H9 (cell line): ENCODE data around the gene ARHGAP25. TPM values are rescaled to one million over a fixed set of nuclear protein-coding genes. Genes with fewer than 3 reads are reported as not detected.

Experiments
- DNase-seq: peaks from one replicate; pipeline ENCODE4 v3.0.0-alpha.2; 2017
- H2AFZ ChIP-seq: one replicate; pipeline ENCODE4 v1.6.1; 2013; ENCODE audit warnings: mild to moderate bottlenecking, low read length, control low read depth, moderate library complexity
- H2AK5ac ChIP-seq: 2 replicates; pipeline ENCODE4 v1.6.1; 2013; ENCODE audit warnings: low read length, control low read depth, mixed read lengths; ENCODE audit not compliant: insufficient read length
- H2BK120ac ChIP-seq: one replicate; pipeline ENCODE4 v1.6.1; 2013; ENCODE audit warnings: low read depth, mild to moderate bottlenecking, low read length, control low read depth, inconsistent platforms; ENCODE audit not compliant: poor library complexity, severe bottlenecking
- H2BK12ac ChIP-seq: 2 replicates; pipeline ENCODE4 v1.6.1; 2013; ENCODE audit warnings: low read length, control low read depth, mixed read lengths, low read depth; ENCODE audit not compliant: insufficient read length
- H2BK15ac ChIP-seq: 2 replicates; pipeline ENCODE4 v1.6.1; 2013; ENCODE audit warnings: low read depth, low read length, control low read depth
- H2BK20ac ChIP-seq: one replicate; pipeline ENCODE4 v1.6.1; 2013; ENCODE audit warnings: low read depth, mild to moderate bottlenecking, low read length, control low read depth, inconsistent platforms; ENCODE audit not compliant: poor library complexity, severe bottlenecking
- H2BK5ac ChIP-seq: 2 replicates; pipeline ENCODE4 v1.6.1; 2013; ENCODE audit warnings: low read length, control low read depth, mixed read lengths; ENCODE audit not compliant: insufficient read length
- H3K14ac ChIP-seq: 2 replicates; pipeline ENCODE4 v1.6.1; 2013; ENCODE audit warnings: low read length, control low read depth; ENCODE audit not compliant: insufficient read depth
- H3K18ac ChIP-seq: 2 replicates; pipeline ENCODE4 v1.6.1; 2013; ENCODE audit warnings: low read depth, mild to moderate bottlenecking, mixed read lengths, low read length, control low read depth; ENCODE audit not compliant: insufficient read length
- H3K23ac ChIP-seq: 2 replicates; pipeline ENCODE4 v1.6.1; 2013; ENCODE audit warnings: low read length, control low read depth, mixed read lengths, low read depth; ENCODE audit not compliant: insufficient read length
- H3K23me2 ChIP-seq: 2 replicates; pipeline ENCODE4 v1.6.1; 2013; ENCODE audit warnings: low read depth, mild to moderate bottlenecking, mixed read lengths, low read length, control low read depth; ENCODE audit not compliant: insufficient read length, poor library complexity, severe bottlenecking
- H3K27ac ChIP-seq: 2 replicates; pipeline ENCODE4 v1.5.1; 2013; ENCODE audit warnings: low read length, control low read depth, mixed read lengths, low read depth; ENCODE audit not compliant: insufficient read length
- H3K27me3 ChIP-seq: 2 replicates; pipeline ENCODE4 v1.6.1; 2013; ENCODE audit warnings: low read length, control low read depth, inconsistent platforms; ENCODE audit not compliant: insufficient read depth
- H3K4ac ChIP-seq: 2 replicates; pipeline ENCODE4 v1.6.1; 2013; ENCODE audit warnings: low read depth, mild to moderate bottlenecking, control low read depth, inconsistent platforms, low read length, moderate library complexity
- H3K4me1 ChIP-seq: 2 replicates; pipeline ENCODE4 v1.6.1; 2013; ENCODE audit warnings: low read length, control low read depth, inconsistent platforms; ENCODE audit not compliant: insufficient read depth
- H3K4me2 ChIP-seq: 2 replicates; pipeline ENCODE4 v1.6.1; 2013; ENCODE audit warnings: low read length, control low read depth, mixed read lengths; ENCODE audit not compliant: insufficient read length, insufficient read depth
- H3K56ac ChIP-seq: 2 replicates; pipeline ENCODE4 v1.6.1; 2013; ENCODE audit warnings: low read depth, mild to moderate bottlenecking, mixed read lengths, low read length, control low read depth; ENCODE audit not compliant: insufficient read length
- H3K79me1 ChIP-seq: 2 replicates; pipeline ENCODE4 v1.6.1; 2013; ENCODE audit warnings: low read depth, mild to moderate bottlenecking, moderate library complexity, low read length, control low read depth, inconsistent platforms; ENCODE audit not compliant: insufficient read depth, poor library complexity, severe bottlenecking
- H3K79me2 ChIP-seq: 2 replicates; pipeline ENCODE4 v1.6.1; 2013; ENCODE audit warnings: low read length, control low read depth, inconsistent platforms; ENCODE audit not compliant: insufficient read depth
- H3K9ac ChIP-seq: 2 replicates; pipeline ENCODE4 v1.6.1; 2013; ENCODE audit warnings: low read length, control low read depth, mixed read lengths; ENCODE audit not compliant: insufficient read length; ENCODE audit errors: extremely low read depth
- H3K9me3 ChIP-seq: one replicate; pipeline ENCODE4 v1.6.1; 2013; ENCODE audit warnings: low read depth, low read length, inconsistent platforms; ENCODE audit not compliant: control insufficient read depth
- H3T11ph ChIP-seq: one replicate; pipeline ENCODE4 v1.6.1; 2013; ENCODE audit warnings: mild to moderate bottlenecking, low read length, control low read depth, inconsistent platforms
- H4K20me1 ChIP-seq: one replicate; pipeline ENCODE4 v1.6.1; 2013; ENCODE audit not compliant: control insufficient read depth, insufficient read length, insufficient read depth
- H4K5ac ChIP-seq: 2 replicates; pipeline ENCODE4 v1.6.1; 2013; ENCODE audit warnings: low read depth, mild to moderate bottlenecking, mixed read lengths, low read length, control low read depth; ENCODE audit not compliant: insufficient read length
- H4K8ac ChIP-seq: replicated peaks from 2 replicates; pipeline ENCODE4 v1.6.1; 2013; ENCODE audit warnings: low read length, control low read depth, mixed read lengths, low read depth; ENCODE audit not compliant: insufficient read length
- H4K91ac ChIP-seq: 2 replicates; pipeline ENCODE4 v1.6.1; 2013; ENCODE audit warnings: low read depth, mild to moderate bottlenecking, moderate library complexity, mixed read lengths, low read length, control low read depth; ENCODE audit not compliant: insufficient read length
- H3K27ac Mint-ChIP-seq, 3 experiments: 2 replicates in 2 of 3; 3 replicates in 1 of 3; pipeline ENCODE4 v1.8.0; 2020 to 2021; ENCODE audit warnings: mixed read lengths in 3 of 3, mild to moderate bottlenecking in 1 of 3, moderate library complexity in 1 of 3
- H3K27me3 Mint-ChIP-seq: 2 replicates; pipeline ENCODE4 v1.8.0; 2021; ENCODE audit warnings: low read depth, mild to moderate bottlenecking, moderate library complexity, mixed read lengths
- H3K36me3 Mint-ChIP-seq, 3 experiments: 2 replicates in 2 of 3; 3 replicates in 1 of 3; pipeline ENCODE4 v1.8.0; 2020 to 2021; ENCODE audit warnings: low read depth in 3 of 3, mixed read lengths in 3 of 3; ENCODE audit not compliant: insufficient read depth in 1 of 3
- H3K4me1 Mint-ChIP-seq, 2 experiments: 2 replicates each; pipeline ENCODE4 v1.8.0; 2020; ENCODE audit warnings: mixed read lengths in 2 of 2
- H3K4me3 Mint-ChIP-seq, 2 experiments: 2 replicates in 1 of 2; 3 replicates in 1 of 2; pipeline ENCODE4 v1.8.0; 2020 to 2021; ENCODE audit warnings: mild to moderate bottlenecking in 2 of 2, mixed read lengths in 2 of 2, moderate library complexity in 1 of 2
- H3K9me3 Mint-ChIP-seq, 2 experiments: 2 replicates in 1 of 2; 3 replicates in 1 of 2; pipeline ENCODE4 v1.8.0; 2020; ENCODE audit warnings: mild to moderate bottlenecking in 2 of 2, mixed read lengths in 2 of 2, moderate library complexity in 1 of 2
- WGBS: extraction: QIAGEN DNeasy Blood & Tissue Kit; methylation state at CpG from one replicate; pipeline ENCODE4 v1.1.7; 2013; ENCODE audit warnings: missing lambda C conversion rate, low lambda C conversion rate, mixed read lengths; ENCODE audit not compliant: insufficient read length; ENCODE audit errors: extremely low coverage; 5-methylcytosine and 5-hydroxymethylcytosine counted together
- total RNA-seq: library from RNA; stranded (reverse); gene quantifications from 2 replicates; pipeline ENCODE4 v1.2.1, GENCODE V29; 2021
- TF ChIP-seq, protein P1 (sequence below): fragments of 200-600 bp; sonication (generic); conservative IDR thresholded peaks from 3 replicates; pipeline ENCODE4 v1.8.0; 2021; ENCODE audit warnings: antibody characterized with exemption, mild to moderate bottlenecking

The ARHGAP25 gene
- total RNA-seq, 1 experiment from 2014 or later, result 1.3 TPM

DNA sequence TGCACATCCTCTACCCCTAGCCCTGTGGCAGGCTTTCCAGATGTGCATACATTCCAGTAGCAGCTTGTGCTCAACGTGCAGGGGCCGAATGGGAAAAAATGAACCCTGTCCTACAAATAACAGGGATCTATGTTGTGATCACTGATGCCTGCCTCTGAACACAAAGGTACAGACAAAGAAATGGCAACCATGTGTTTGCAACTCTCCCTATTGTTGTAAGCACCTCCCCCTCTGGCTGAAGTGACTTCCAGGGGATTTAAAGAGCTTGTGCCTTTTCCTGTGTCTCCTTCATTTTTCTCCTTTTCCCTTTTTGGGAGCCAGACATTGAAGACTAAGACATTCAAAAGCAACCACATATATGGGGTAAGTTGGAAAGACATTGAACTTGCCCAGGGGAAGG lies 21.6 kb downstream of the ARHGAP25 start:
- Mint-ChIP-seq H3K4me3 (no peak overlapping the region), H3K27ac (peak overlapping the region in 1 of 3 experiments; percentile 65; a peak in 1 of 7 replicates), H3K4me1 (peaks cover 7 to 9% of the 10 kb centered on the region in 2 experiments), H3K27me3 (no peaks in the 10 kb centered on the region; the same call in 1 of the 2 replicates), H3K9me3 (peaks cover 10 to 12% of the 10 kb centered on the region in 2 experiments), H3K36me3 (peaks cover 0 to 11% (median 8%) of the 10 kb centered on the region in 3 experiments; a peak in 6 of 7 replicates)
- Histone ChIP-seq H3K56ac (no peak overlapping the region), H3K79me1 (no peaks in the 10 kb centered on the region), H3K9ac (no peak overlapping the region), H3K4ac (no peak overlapping the region), H3K14ac (no peak overlapping the region), H2BK15ac (no peak overlapping the region), H3K27me3 (no peaks in the 10 kb centered on the region), H4K20me1 (no peaks in the 10 kb centered on the region), H3K23me2 (no peaks in the 10 kb centered on the region), H3K4me1 (peaks cover 4% of the 10 kb centered on the region; the same call in 1 of the 2 replicates), H2AK5ac (no peak overlapping the region), H4K91ac (no peak overlapping the region), H2BK20ac (no peak overlapping the region), H4K8ac (no peak overlapping the region), H2BK5ac (no peak overlapping the region), H3K9me3 (no peaks in the 10 kb centered on the region), H3K79me2 (no peaks in the 10 kb centered on the region), H2BK12ac (no peak overlapping the region), H2BK120ac (no peak overlapping the region), H3K18ac (no peak overlapping the region), H3T11ph (no peak overlapping the region), H3K23ac (no peak overlapping the region), H2AFZ (no peak overlapping the region), H3K27ac (no peak overlapping the region), H3K4me2 (no peak overlapping the region), H4K5ac (no peak overlapping the region)
- TF ChIP-seq, protein P1, sequence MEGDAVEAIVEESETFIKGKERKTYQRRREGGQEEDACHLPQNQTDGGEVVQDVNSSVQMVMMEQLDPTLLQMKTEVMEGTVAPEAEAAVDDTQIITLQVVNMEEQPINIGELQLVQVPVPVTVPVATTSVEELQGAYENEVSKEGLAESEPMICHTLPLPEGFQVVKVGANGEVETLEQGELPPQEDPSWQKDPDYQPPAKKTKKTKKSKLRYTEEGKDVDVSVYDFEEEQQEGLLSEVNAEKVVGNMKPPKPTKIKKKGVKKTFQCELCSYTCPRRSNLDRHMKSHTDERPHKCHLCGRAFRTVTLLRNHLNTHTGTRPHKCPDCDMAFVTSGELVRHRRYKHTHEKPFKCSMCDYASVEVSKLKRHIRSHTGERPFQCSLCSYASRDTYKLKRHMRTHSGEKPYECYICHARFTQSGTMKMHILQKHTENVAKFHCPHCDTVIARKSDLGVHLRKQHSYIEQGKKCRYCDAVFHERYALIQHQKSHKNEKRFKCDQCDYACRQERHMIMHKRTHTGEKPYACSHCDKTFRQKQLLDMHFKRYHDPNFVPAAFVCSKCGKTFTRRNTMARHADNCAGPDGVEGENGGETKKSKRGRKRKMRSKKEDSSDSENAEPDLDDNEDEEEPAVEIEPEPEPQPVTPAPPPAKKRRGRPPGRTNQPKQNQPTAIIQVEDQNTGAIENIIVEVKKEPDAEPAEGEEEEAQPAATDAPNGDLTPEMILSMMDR, result no peak
- no peak for DNase-seq
- no CpG with 5 or more reads among the region's 2 CpGs for WGBS
